ENCODE results near the gene SPOCK1.

The SPOCK1 gene

DNA sequence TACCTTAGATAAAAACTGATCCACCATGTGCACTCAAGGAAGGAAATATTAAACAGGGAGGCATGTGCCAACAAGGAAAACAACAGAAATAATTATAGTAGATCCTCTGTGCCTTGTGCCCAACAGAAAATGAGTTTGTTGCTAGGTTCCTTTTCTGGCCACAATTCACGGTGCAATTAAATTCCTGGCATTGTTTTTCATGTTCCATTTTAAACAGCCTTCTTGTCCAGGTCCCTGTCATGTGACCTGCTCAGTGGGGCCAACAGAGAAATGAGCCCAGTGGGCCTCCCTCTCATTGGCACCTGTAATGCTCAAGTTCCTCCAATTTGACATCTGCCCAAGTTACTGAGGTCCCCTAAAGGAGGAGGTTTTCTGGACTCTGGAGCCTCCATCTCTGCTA lies 56.5 kb downstream of the SPOCK1 start:
- no peak for DNase-seq (ENCODE audit: low spot score)

DNA sequence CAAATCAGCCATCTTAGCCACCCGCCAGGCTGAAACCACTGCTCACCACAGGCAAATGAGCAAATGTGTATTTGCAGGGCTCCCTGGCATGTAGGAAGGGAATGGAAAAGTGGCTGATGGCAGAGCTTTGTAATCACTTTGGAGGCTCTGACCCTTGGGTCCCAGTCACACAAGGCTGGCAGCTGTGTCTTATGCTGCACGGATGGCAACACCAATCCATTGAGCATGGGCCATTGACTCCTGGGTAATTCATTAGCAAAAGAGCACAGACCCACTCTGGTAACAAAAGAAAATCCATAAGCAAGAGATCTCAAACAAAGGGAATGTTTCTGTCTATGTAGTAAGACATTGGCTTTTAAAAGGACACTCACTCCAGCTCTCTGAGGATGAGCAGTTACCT lies 57.6 kb downstream of the SPOCK1 start:
- DNase-seq (ENCODE audit: low spot score) = no peak

DNA sequence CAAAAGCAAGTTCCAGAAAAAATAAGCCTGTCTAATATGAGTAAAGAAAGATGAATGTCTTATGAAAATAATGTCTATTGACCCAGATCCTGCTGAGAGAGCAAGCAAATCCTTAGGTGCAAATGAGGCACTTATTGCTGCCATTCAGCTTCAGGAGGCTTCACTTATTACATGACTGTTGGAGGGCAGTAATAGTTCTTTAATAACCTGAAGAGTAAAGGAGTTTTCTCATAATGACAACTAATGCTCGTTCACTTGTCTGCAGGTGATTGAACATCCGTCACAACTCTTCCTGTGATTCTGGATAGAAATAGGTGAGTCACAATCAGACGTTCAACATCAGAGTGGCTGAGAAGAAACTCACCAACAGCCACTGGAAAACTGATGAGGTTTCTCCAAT lies 58.3 kb downstream of the SPOCK1 start:
- DNase-seq (ENCODE audit: low spot score) = no peak

GRCh38 chr5:137439645-137440044 lies 59.5 kb downstream of the SPOCK1 start:
- DNase-seq (ENCODE audit: low spot score) = no peak

GRCh38 chr5:137438932-137439331 lies 60.2 kb downstream of the SPOCK1 start:
- DNase-seq (ENCODE audit: low spot score) = no peak

GRCh38 chr5:137437774-137438173 lies 61.4 kb downstream of the SPOCK1 start:
- DNase-seq (ENCODE audit: low spot score) = no peak

GRCh38 chr5:137433539-137433938 lies 65.6 kb downstream of the SPOCK1 start:
- DNase-seq (ENCODE audit: low spot score) = no peak

- no peak for DNase-seq (ENCODE audit: low spot score)
These were observed 66.8 kb downstream of the SPOCK1 start for GRCh38 chr5:137432376-137432775.

DNA sequence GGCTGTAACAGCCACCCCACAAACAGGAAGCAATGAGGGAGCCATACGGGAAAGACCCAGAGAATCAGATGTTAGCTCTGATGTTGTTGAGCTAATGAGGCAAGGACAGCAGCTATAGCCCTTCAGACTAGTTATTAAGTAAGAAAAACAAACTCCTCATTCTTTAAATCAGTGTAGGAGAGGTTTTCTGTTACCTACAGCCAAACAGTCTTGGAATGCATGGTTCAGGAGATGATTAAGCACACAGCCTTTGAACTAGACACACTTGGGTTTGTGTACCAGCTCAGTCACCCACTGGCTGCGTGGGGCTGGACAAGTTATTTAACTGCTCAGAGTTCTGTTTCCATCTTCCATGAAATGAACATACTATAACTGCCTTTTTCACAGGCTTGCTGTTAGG lies 68.1 kb downstream of the SPOCK1 start:
- no peak for DNase-seq (ENCODE audit: low spot score)

DNA sequence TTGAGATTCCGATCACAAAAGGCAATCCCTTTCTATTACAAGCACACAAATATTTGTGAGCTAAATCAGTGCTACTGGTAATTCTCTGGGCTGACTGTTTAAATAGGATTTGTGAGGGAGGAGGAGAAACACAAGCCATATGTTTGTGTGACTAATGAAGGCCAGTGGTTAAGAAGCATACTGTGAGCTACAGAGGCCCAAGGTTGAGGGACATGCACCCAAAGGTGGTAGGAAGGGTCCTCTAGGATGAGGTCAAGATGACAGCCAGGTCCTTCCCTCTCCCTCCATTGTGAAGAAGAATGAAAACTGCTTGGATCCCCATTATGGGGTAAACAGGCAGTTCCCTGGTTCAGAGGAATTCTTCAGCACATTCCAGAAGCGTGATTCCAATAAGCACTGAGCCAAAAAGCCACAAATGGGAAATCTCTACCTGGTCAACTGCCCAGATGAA lies 83.9 kb downstream of the SPOCK1 start:
- DNase-seq (ENCODE audit: low spot score) = no peak

GRCh38 chr5:137414112-137414755 lies 84.9 kb downstream of the SPOCK1 start:
- no peak for DNase-seq (ENCODE audit: low spot score)

- DNase-seq (ENCODE audit: low spot score) = no peak
These were observed 87.0 kb downstream of the SPOCK1 start for GRCh38 chr5:137412136-137412535.

DNA sequence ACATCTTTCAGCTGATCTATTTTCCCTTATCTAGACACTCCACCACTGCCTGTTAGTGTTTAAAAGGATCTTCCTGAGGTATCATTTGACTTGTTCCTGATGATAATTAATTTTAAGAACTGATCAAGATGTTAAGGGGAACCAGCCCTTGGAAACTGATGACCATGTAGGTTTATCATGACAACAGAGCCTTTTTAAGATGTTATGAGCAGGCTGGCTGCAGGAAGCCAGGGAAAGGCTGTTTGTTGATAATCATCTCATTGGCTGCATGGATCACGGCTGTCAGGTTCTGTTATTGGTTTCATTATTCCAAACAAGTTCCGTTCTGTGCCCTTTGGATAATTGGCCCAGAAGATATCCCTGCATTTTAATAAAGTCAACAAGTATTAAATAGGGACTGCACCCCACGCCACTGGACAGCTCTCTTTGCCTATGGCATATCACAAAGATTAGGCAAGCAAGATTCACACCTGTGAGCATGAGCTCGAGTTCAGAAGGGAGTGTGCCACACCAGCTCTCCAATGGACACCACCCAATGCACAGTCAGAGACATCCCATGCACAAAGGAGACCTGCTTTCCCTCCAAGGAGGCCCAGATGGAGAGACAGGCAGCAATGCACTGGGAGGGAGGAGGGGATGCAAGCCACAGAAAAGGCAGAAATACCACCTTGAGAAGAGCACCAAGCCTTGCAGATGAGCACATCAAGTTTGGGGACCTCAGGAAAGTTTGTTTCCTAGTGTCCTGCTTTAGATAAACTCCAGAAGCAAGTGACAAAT lies 88.7 kb downstream of the SPOCK1 start:
- no peak for DNase-seq (ENCODE audit: low spot score)

DNA sequence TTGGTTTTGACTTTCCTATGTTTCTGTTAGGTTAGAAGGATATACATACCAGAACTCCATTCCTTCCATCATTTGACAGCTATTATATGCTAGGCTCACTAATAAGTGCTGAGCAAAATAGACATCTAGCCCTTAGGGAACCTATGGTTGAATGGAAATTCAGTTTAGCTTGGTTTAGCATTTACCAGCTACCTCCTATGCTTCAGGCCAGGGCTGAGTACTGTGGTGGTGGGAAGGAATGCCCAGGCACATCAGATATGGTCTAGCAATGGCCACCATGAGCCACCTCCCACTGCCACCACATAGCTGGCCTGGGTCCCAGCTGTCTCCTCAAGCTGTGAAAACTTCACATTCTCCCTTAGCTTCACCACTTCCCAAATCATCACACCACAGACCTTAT lies 89.4 kb downstream of the SPOCK1 start:
- DNase-seq (ENCODE audit: low spot score) = no peak

DNA sequence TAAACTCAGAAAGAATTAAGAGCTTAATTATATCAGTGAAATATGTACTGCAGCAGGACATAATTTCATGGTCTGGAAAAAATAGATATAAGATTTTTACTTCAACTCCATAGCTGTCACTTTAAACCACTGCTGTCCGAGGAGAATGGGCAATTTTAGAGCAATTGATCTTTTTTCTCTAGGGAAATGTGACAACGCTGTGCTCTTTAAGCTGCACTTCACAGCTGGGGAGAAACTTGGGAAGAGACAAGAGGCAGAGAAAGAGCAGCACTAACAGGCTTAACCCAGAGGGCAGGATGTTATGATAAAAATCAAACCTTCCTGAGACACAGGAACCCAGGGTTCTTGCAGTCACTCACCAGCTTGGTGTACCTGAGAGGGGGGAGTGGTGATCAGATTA lies 92.0 kb downstream of the SPOCK1 start:
- no peak for DNase-seq (ENCODE audit: low spot score)

- no peak for DNase-seq (ENCODE audit: low spot score)
These were observed 93.7 kb downstream of the SPOCK1 start for GRCh38 chr5:137405393-137405792.

GRCh38 chr5:137403869-137404268 lies 95.3 kb downstream of the SPOCK1 start:
- DNase-seq (ENCODE audit: low spot score) = no peak

DNA sequence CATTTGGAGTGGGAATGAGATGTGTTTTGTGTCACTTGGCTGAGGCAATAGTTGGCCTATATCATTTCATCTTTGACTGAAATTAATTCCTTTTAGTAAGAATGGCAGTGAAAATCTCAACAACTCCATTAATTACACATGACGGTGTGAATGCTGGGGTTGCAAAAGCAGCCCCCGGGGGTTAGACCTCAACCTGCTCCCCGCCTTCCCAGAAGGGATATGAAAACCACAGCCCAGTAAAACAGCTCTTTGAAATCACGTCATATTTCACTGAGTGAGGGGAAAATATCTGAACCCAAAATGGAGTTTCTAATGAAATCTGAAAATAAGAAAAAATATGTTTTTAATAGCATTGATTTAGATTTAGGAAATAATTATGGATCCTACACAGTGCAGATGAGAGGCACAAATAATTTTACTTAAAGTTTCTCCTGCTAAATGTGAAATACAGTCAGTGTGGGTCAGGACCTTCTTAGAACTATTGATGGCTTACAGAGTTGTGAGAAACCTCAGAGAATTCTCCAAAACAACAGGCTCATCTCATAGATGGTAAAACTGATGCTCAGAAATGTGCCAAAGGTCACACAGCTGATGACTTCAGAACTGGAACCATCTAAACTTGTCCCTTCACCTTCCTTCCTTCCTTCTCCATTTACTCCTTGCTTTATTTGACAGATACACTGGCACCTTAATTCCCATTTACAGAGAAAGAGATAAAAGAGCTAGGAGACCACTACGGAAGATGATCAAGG lies 96.5 kb downstream of the SPOCK1 start:
- DNase-seq (ENCODE audit: low spot score) = no peak

DNA sequence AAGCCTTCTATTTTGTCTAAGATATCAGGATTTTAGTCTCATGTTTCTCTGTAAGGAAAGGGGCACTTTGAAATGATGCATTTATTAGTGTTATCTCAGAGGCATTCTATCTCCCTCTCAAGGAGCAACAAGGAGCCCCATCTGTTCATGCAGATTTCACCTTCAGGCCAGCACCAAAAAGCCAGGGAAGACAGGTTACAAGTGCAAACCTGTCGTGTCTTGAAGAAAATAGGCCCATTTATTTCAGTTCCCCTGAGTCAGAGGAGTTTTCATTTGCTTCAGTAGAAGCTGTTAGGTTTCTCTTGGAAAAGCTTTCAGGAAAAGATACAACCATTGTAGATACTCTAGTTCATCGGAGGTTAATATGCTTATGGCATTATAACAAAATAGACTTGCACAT lies 97.2 kb downstream of the SPOCK1 start:
- no peak for DNase-seq (ENCODE audit: low spot score)

GRCh38 chr5:137400571-137400970 lies 98.6 kb downstream of the SPOCK1 start:
- no peak for DNase-seq (ENCODE audit: low spot score)

DNA sequence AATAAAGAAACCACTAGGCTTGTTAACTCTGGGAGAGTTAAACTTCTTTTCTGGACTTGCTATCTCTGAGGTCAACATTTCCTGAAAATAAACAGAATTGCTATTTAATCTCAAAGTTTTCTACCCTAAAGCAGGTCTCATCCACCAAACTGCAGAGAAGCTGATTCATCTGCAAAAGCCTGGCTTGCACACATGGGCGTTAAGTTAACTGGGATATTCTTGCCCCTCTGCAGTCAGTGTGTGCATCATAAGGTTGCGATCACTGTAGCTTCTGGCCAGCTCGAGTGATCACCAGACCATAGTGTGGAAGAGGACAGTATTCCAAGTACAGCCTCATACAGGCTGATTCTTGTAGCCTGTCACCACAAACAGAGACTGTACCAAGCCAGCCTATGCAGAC lies 99.2 kb downstream of the SPOCK1 start:
- no peak for DNase-seq (ENCODE audit: low spot score)

GRCh38 chr5:137398751-137399150 lies 100.4 kb downstream of the SPOCK1 start:
- no peak for DNase-seq (ENCODE audit: low spot score)

DNA sequence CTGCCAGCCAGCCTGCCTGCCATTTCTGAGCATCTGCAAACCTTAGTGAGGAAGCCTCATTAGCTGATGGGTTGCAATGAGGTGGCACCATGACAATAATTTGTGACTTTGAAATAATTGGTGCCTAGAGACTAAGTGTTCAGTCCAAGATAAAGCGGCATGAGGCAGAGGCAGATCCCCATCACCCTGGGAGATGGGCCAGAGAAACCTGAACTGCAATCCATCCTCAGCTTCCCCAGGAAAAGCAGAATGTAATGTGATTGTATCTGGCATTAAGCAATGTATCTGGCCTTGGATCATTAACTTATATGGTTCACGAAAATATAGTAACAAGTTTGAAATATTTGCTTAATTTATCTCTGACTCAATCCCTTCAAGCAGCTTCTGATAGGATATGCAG lies 101.0 kb downstream of the SPOCK1 start:
- no peak for DNase-seq (ENCODE audit: low spot score)

All from hematopoietic multipotent progenitor cell treated with erythropoietin and hydrocortisone succinate and interleukin-3 and kit ligand, for 17 days (in vitro differentiated cells).